NCI-H1092 (cell line): ENCODE data around the gene MISP.
"Not testable (repeated sequence)": the region's sequence is repeated elsewhere in the genome, so short reads cannot be mapped to it uniquely, and the experiment has no call there.

Experiments
- DNase-seq: peaks from one replicate; lab custom pipeline; 2025; lab: John Stamatoyannopoulos, UW

MISP gene

DNA sequence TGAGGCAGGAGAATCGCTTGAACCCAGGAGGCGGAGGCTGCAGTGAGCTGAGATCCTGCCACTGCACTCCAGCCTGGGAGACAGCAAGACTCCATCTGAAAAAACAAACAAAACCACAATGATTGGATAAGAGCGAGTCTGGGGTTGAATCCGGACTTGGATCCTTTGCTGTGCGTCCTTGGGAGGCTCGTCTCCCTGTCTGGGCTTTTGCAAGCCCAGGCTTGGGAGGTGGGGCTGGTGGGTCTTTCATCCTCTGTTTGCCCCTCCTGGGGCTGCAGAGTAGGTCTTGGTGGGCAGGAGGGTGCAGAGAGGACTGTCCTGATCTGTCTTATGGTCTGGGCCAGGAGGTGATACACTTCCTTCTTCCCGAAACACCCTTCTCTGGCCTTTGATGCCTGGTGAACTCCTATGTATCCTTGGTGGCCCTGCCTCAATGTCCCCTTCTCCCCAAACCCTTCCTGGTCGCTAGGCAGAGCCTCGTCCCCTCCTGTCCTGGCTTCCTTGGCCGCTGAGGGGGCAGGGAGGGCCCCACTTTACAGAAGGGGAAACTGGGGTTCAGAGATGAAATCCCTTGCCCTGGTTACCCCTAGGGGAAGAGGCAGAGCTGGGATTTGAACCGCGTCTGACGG, 25.3 kb upstream of the MISP start:
- DNase-seq: no peak

DNA sequence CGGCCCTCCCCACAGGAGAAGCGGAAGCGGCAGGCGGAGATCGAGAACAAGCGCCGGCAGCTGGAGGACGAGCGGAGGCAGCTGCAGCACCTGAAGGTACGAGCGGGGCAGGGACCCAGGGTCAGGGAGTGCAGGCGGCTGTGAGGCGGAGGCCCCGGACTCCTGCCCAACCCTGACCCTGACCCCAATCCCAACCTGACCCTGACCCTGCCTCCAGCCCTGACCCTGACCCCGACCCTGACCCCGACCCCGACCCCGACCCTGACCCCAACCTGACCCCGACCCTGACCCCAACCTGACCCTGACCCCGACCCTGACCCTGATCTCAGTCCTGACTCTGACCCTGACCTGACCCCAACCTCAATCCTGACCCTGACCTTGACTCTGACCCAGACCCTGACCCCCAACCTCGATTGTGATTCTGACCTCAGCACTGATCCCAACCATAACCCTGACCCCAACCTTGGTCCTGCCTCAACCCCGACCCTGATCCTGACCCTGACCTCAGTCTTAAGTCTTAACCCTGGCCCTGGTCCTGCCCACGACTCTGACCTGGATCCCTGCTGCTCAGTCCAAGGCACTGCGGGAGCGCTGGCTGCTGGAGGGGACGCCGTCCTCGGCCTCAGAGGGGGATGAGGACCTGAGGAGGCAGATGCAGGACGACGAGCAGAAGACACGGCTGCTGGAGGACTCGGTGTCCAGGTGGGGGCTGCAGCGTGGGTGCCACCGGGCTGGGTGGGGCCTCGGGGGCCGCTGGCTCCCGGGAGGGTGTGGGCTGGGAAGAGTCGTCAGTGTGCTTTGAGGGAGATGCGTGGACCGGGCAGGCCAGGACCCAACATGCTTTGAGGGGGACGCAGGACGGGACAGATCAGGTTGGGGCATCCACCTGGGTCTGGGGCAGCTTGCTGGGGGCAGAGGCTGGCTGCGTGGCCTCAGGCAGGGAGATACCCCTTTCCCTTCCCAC, 23.6 kb upstream of the MISP start:
- DNase-seq: no peak

DNA sequence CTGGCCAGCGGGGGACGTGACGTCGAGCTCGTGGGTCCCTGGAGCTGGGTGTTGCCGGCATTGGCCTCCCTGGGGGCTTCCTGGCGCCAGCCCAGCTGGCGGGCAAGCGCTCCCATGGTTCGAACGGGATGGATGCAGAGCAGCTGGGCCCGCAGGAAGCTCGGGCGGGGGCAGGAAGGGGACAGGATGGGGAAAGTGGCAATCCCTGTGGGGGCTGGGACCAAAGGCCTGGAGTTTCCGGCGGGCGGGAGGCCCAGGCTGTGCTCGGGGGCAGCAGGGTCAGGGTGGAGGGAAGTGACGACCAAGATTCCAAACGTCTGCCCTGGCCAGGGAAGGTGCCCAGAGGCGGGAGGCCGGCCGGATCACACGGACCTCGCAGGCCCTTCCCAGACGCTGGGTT, 22.9 kb upstream of the MISP start:
- no peak for DNase-seq

DNA sequence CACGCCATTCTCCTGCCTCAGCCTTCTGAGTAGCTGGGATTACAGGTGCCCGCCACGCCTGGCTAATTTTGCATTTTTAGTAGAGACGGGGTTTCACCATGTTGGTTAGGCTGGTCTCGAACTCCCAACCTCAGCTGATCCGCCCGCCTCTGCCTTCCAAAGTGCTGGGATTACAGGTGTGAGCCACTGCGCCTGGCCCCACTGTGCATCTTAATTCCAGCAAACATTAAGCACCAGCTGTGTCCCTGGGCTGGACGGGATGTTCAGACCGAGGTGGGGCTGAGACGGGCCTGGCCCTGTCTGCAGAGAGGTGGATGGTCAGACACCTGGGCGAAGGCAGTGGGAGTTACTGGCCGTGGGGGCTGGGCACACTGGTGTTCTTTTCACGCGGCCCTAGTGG, 21.3 kb upstream of the MISP start:
- DNase-seq: not testable (repeated sequence)

DNA sequence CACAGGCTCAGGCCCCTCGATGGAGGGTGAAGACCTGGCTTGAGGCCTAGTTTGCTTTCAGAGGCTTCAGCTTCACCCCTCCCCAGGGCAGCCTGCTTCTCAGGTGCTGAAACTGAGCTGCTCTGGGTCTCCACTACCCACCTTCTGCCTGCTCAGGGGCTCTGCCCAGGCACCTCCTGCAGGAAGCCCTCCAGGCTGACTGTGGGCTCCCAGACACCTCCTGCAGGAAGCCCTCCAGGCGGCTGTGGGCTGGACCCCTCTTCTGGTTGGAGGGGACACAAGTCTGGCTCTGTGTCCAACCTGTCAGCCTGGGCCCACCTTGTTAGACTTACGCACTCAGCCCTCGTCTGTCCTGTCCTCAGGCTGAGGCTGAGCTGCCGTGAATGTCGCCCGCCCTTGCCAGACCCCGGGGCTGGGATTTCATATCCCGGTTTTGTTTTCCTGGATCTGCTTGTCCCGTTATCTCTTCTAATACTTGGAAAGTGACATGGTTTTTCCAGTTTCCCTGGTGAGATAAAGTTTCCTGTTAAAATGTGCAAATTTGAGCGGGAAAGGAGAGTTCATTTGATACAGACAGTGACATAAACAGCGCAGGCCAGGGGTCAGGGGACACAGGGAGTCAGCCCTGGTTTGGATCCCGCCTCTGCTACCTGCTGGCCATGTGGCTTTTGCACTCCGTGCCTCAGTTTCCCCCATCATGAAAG, 20.8 kb upstream of the MISP start:
- no peak for DNase-seq

DNA sequence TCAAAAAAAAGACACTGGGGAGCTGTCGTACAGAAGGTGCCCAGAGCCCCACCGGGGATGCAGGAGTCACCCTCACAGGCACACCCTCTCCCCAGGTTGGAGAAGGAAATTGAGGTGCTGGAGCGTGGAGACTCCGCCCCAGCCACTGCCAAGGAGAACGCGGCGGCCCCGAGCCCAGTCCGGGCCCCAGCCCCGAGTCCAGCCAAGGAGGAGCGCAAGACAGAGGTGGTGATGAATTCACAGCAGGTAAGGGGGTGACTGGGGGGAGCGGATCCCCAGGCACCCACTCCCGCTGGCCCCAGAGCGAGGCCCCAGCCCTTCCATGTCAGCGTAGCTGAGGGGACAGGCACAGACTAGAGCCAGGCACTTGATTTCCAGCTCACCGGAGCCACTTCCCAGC, 19.9 kb upstream of the MISP start:
- no peak for DNase-seq

DNA sequence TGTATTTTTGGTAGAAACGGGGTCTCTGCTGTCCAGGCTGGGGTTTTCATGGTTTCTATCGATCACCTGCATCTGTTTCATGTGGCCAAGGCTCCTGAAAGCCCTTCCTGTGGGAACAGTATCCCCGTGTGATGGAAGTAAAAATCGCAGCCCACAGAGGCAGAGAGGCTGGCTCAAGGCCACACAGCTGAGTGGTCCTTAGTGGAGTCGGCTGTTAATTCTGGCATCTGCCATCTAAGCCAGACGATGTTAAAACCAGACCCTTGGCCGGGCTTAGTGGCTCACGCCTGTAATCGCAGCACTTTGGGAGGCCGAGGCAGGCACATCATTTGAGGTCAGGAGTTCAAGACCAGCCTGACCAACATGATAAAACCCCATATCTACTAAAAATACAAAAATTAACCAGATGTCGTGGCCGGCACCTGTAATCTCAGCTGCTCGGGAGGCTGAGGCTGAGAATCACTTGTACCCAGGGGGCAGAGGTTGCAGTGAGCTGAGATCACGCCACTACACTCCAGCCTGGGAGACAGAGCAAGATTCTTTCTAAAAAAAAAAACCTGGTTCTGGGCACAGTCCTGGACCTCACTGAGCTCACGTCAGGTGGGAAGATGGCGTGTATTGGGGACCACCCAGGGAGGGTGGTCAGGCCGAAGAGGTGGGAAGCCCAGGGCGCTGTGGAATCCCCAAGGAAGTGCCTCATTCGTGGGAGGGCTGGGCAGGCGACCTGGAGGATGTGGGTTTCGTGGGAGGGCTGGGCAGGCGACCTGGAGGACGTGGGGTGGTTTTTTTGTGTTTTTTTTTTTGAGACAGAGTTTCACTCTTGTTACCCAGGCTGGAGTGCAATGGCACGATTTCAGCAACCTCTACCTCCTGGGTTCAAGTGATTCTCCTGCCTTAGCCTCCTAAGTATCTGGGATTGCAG, 18.5 kb upstream of the MISP start:
- no peak for DNase-seq

DNA sequence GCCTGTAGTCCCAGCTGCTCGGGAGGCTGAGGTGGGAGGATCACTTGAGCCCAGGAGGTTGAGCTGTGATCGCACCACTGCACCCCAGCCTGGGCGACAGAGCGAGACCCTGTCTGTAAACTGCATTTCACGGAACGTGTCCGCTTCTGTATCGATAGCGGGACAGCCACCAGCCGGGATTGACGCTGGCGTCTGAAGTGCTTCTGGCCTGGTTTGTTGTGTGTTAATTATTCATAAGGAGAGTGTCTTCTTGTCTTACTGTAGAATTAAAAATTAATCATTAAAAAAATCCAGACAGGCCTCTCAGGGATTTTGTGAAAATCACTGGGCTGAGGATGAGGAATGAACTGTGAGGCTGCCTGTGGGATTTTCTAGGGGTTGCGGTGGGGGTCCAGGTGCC, 16.2 kb upstream of the MISP start:
- no peak for DNase-seq

DNA sequence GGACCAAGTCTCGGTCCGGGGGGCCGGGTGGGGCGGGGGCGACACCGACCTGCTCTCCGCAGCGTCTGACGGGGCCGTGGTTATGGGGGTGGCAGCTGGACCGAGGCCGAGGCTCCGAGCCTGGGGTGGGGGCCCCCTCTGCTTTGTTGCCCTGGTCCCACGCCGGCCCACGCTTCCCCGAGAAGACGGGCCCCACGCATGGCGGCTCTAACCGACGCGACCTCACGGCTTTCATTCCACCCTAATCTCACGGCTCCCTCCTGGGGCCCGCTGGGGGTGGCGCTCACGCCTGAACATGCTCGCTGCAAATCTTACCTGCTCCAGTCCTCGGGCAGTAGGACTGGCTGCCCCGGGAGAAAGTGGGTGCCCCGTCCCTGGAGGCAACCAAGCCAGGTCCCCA, 14.8 kb upstream of the MISP start:
- DNase-seq: no peak

DNA sequence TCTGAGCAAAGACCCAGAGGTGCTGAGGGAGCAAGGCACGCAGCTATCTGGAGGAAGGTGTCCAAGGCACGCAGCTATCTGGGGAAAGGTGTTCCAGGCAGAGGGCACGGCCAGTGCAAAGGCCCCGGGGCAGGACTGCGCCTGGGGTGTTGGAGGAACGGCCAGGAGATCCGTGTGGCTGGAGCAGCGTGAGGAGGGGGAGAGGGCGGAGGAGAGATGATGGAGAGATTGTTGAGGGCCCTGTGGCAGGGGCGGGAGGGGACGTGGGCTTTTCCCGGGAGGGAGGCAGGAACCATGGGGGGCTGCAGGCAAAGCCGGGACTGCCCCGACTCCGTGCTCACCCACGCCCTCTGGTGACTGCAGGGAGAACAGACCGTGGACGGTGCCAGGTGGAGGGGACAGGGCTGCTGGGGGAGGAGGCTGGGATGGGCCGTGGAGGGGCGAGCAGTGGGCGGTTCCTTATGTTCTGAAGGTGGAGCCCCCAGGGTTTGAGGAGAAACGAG, 13.3 kb upstream of the MISP start:
- no peak for DNase-seq

DNA sequence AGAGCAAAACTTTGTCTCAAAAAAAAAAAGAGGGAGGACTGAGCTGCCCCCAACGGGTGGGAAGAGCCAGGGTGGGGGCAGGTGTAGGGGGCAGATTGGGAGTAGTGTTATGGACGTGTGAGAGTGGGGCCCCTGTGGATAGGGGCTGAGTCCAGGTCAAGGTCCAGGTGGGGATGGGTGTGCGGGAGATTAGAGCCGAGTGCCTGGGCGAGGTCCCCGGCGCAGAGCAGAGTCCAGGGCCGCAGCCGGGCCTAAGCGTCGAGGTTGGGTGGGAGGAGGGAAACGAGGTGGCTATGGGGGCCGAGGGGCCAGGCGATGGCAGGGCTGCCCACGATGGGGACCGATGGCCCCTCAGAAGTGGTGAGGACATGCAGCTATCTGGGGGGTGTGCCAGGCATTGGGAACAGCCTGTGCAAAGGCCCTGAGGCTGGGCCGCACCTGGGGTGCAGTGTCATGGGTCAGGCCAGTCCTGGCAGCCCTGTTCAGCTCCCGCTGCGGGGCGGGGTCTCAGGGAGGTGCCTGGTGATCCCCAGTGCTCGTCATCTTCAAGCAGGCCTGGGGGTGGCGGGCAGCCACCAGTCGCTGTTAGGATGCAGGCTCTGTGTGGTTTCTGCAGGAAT, 12.3 kb upstream of the MISP start:
- no peak for DNase-seq

DNA sequence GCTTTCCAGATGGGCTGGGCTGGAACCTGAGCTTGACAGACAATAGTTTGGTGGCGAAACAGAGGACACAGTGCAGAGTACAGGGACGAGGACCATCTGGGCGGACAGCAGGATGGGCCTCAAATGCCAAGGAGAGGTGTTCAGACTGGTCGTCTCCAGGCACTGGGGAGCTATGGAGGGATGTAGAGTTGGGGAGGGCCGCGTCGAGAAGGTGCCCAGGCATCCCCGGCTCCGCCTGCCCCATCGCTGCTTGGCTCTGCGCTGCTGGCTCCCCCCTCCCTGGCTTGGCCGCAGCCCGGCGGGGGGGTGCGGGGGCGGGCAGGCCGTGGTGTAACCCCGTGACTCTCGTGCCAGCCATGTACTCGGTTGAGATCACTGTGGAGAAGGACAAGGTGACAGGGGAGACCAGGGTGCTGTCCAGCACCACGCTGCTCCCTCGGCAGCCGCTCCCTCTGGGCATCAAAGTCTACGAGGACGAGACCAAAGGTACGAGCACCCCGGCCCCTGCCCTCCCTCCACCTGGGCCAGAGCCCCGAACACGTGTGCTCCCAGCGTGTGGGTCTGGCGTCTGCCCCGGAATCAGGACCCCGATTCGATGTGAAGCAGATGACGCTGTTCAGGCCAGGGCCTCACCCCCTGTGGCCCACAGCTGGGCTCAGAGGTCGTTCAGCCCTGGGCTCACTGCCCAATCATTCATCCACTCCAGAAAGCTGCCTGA, 10.8 kb upstream of the MISP start:
- DNase-seq: no peak

DNA sequence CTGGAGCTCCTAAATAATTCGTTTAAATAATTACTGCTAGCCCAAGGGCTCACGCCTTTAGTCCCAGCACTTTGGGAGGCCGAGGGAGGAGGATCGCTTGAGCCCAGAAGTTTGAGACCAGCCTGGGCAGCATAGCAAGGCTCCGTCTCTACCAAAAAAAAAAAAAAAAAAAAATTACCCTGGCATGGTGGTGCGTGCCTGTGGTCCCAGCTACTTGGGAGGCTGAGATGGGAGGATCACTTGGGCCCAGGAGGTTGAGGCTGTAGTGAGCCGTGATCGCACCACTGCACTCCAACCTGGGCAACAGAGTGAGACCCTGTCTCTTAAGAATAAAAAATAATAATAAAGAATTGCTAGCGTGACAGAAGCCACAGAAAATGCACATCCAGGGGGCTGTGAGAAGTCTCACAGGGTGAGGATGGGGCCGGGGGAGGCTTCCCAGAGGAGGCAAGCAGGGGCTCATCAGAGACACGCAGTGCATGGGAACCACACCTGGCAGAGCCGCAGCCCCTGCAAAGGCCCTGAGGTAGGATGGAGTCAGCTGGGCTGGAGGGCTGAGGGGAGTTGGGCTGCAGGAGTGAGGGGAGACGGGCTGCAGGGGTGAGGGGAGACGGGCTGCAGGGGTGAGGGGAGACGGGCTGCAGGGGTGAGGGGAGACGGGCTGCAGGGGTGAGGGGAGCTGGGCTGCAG, 10.0 kb upstream of the MISP start:
- not testable (repeated sequence) for DNase-seq

DNA sequence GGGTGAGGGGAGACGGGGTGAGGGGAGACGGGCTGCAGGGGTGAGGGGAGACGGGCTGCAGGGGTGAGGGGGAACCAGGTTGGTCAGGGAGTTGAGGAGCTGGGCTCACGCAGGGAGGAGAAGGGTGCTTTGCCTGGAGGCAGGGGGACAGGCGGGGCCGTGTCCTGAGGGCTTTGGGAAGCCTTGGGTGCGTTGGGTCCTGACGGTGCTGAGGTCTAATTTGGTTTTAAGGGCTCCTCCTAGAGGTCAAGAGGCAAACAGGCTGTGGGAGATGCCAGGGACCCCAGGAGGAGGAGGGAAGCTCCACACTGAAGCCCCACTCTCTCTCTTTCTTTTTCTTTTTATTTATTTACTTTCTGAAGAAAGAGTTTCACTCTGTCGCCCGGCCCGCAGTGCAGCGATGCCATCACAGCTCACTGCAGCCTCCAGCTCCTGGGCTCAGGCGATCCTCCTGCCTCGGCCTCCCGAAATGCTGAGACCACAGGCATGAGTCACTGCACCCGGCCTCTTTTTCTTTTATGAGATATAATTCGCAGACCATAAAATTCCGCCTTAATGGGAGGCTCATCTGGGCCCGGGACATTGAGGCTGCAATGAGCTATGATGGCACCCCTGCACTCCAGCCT, 9.3 kb upstream of the MISP start:
- no peak for DNase-seq

DNA sequence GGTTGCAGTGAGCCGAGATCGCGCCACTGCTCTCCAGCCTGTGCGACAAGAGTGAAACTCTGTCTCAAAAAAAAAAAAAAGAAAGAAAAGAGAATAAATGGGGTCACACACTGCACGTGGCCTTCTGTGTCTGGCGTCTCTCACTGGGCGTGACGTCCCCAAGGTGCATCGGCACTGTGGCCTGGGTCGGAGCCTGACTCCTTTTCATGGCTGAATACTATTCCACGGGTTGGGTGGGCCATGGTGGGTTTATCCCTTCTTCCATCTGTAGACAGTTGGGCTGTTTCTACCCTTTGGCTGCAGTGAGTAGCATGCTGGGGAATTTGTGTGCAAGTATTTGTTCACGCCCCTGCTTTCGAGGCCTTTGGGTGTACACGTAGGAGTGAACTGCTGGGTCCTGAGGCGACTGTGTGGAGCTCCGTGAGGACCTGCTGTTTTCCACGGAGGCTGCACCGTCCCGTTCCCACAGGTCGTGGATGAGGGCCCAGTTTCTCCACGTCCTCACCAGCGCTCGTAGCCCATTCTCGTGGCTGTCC, 8.3 kb upstream of the MISP start:
- no peak for DNase-seq

DNA sequence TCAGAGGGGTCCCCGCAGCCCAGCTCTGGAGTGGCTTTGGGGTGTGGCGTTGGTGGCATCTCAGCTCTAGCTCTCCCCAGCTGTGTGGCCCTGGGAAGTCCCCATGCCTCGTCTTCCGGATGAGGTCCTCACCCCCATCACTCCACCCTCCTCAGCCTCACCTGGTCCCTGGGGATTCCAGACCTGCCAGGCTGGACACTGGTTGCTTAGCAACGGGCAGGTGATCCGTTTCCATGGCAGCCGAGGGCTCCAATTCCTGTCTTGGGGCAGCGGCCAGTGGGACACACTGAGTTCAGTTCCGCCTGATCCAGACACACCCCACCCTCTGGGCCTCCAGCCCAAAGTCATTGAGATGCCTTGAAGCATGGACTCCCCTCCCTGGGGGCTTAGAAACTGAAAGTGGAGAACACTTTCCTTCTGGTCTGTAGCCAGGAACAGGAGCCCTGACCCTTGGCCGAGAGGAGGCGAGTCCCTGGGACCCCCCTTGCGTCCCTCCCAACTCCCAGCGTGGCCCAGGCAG, 7.7 kb upstream of the MISP start:
- no peak for DNase-seq

DNA sequence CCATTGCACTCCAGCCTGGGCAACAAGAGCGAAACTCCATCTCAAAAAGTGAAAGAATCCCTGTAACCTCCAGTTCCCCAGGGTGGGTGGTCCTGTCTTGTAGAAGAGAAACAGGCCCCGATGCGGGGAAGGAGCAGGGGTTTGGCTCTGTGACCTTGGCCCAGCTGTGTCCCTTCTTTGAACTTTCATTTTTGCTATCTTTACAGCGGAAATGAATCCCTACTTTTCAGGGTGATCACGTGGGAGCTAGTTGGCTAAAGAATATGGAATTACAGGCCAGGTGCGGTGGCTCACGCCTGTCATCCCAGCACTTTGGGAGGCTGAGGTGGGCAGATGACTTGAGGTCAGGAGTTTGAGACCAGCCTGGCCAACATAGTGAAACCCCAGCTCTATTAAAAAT, 5.8 kb upstream of the MISP start:
- DNase-seq: not testable (repeated sequence)

DNA sequence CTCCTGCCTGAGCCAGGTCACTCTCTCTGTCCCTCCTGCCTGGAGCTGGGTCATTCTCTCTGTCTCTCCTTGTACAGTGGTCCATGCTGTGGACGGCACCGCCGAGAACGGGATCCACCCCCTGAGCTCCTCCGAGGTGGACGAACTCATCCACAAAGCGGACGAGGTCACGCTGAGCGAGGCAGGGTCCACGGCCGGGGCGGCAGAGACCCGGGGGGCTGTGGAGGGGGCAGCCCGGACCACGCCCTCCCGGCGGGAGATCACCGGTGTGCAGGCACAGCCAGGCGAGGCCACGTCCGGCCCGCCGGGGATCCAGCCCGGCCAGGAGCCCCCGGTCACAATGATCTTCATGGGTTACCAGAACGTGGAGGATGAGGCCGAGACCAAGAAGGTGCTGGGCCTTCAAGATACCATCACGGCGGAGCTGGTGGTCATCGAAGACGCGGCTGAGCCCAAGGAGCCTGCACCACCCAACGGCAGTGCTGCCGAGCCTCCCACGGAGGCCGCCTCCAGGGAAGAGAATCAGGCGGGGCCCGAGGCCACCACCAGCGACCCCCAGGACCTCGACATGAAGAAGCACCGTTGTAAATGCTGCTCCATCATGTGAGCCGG, 4.6 kb upstream of the MISP start:
- DNase-seq: no peak
